Smooth muscle cell (in vitro differentiated cells): ENCODE data around the gene CKMT2. TPM values are rescaled to one million over a fixed set of nuclear protein-coding genes. Genes with fewer than 3 reads are reported as not detected.

Experiments used
- DNase-seq: peaks from one replicate; lab custom pipeline; 2025; ENCODE audit not compliant: unreplicated experiment; lab: John Stamatoyannopoulos, UW
- H2AFZ ChIP-seq: fragments of 200-600 bp; sonication (generic); 2 replicates; pipeline ENCODE4 v1.6.0; 2016; ENCODE audit warnings: antibody characterized with exemption, low read depth, mild to moderate bottlenecking
- H3F3A ChIP-seq: fragments of 200-600 bp; sonication (generic); 2 replicates; pipeline ENCODE4 v1.6.0; 2017; ENCODE audit warnings: antibody characterized with exemption, low read depth
- H3K27ac ChIP-seq: fragments of 200-600 bp; sonication (generic); 2 replicates; pipeline ENCODE4 v1.5.1; 2016; ENCODE audit warnings: low read depth, mild to moderate bottlenecking
- H3K27me3 ChIP-seq: fragments of 200-600 bp; sonication (generic); 2 replicates; pipeline ENCODE4 v1.6.1; 2016; ENCODE audit warnings: low read depth, mild to moderate bottlenecking
- H3K36me3 ChIP-seq: fragments of 200-600 bp; sonication (generic); 2 replicates; pipeline ENCODE4 v1.5.1; 2016; ENCODE audit warnings: low read depth
- H3K4me1 ChIP-seq: fragments of 200-600 bp; sonication (generic); 2 replicates; pipeline ENCODE4 v1.5.1; 2016; ENCODE audit warnings: low read depth
- H3K4me2 ChIP-seq: fragments of 200-600 bp; sonication (generic); 2 replicates; pipeline ENCODE4 v1.6.0; 2016; ENCODE audit warnings: mild to moderate bottlenecking
- H3K4me3 ChIP-seq: fragments of 200-600 bp; sonication (generic); 2 replicates; pipeline ENCODE4 v1.5.1; 2016; ENCODE audit warnings: mild to moderate bottlenecking
- H3K79me2 ChIP-seq: fragments of 200-600 bp; sonication (generic); 2 replicates; pipeline ENCODE4 v1.6.0; 2016; ENCODE audit warnings: low read depth, mild to moderate bottlenecking
- H3K9ac ChIP-seq: fragments of 200-600 bp; sonication (generic); 2 replicates; pipeline ENCODE4 v1.6.0; 2016; ENCODE audit warnings: low read depth
- H3K9me3 ChIP-seq: fragments of 200-600 bp; sonication (generic); replicated peaks from 2 replicates; pipeline ENCODE4 v1.5.1; 2016; ENCODE audit warnings: low read depth
- H4K20me1 ChIP-seq: fragments of 200-600 bp; sonication (generic); 2 replicates; pipeline ENCODE4 v1.6.0; 2016; ENCODE audit warnings: low read depth
- WGBS: methylation state at CpG from one replicate; pipeline ENCODE4 v1.1.7; 2016; ENCODE audit warnings: low lambda C conversion rate; 5-methylcytosine and 5-hydroxymethylcytosine counted together
- polyA plus RNA-seq: library from polyadenylated mRNA; unstranded; fragments of >200 nt; fragmentation: Nextera tagmentation; extraction: Ambion mirVana; gene quantifications from 2 replicates; pipeline ENCODE4 v1.2.1, GENCODE V29; 2016
- total RNA-seq: library from RNA; depleted of rRNA; stranded (reverse); fragments of >200 nt; gene quantifications from 2 replicates; pipeline ENCODE4 v1.2.3, GENCODE V29; 2014
- TF ChIP-seq, protein P1 (sequence below): fragments of 200-600 bp; sonication (generic); IDR thresholded peaks from 2 replicates; pipeline ENCODE4 v1.5.1; 2017; ENCODE audit warnings: borderline replicate concordance, mild to moderate bottlenecking, antibody characterized with exemption; ENCODE audit not compliant: insufficient read depth, poor library complexity, severe bottlenecking

Gene CKMT2
- total and polyA plus RNA-seq, 2 experiments from 2014 or later: 1.5 TPM; not detected in 1

DNA sequence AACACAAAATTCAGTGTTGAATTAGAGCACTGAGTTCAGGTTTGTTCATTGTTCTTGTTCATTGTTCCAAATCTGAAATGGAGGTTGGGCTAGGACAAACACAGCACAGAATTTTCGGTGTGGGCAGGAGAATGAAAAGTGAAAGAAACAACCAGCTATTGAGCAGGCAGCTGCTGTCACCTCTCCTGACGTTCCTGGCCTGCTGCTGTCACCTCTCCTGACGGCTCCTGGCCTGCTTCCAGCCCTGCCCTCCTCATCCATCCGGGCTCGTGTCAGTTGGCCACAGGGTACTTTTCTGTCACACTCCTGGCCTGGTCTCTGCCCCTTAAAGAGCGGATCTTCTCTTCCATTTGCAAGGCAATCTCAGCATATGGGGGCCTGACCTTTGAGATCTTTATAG is 45.2 kb upstream of the CKMT2 start:
- Histone ChIP-seq H3K79me2 (no peaks in the 10 kb centered on the region), H3K27me3 (no peaks in the 10 kb centered on the region), H2AFZ (no peak overlapping the region), H3K36me3 (no peaks in the 10 kb centered on the region), H3K4me3 (no peak overlapping the region), H3K4me1 (no peaks in the 10 kb centered on the region), H3K9me3 (no peaks in the 10 kb centered on the region), H3K27ac (no peak overlapping the region), H3K4me2 (no peak overlapping the region), H4K20me1 (no peaks in the 10 kb centered on the region), H3F3A (peaks cover 8% of the 10 kb centered on the region), H3K9ac (no peak overlapping the region)
- no peak for DNase-seq
- TF ChIP-seq, protein P1, sequence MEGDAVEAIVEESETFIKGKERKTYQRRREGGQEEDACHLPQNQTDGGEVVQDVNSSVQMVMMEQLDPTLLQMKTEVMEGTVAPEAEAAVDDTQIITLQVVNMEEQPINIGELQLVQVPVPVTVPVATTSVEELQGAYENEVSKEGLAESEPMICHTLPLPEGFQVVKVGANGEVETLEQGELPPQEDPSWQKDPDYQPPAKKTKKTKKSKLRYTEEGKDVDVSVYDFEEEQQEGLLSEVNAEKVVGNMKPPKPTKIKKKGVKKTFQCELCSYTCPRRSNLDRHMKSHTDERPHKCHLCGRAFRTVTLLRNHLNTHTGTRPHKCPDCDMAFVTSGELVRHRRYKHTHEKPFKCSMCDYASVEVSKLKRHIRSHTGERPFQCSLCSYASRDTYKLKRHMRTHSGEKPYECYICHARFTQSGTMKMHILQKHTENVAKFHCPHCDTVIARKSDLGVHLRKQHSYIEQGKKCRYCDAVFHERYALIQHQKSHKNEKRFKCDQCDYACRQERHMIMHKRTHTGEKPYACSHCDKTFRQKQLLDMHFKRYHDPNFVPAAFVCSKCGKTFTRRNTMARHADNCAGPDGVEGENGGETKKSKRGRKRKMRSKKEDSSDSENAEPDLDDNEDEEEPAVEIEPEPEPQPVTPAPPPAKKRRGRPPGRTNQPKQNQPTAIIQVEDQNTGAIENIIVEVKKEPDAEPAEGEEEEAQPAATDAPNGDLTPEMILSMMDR: no peak
- 74% methylated on average over 6 of the region's 6 CpGs for WGBS

DNA sequence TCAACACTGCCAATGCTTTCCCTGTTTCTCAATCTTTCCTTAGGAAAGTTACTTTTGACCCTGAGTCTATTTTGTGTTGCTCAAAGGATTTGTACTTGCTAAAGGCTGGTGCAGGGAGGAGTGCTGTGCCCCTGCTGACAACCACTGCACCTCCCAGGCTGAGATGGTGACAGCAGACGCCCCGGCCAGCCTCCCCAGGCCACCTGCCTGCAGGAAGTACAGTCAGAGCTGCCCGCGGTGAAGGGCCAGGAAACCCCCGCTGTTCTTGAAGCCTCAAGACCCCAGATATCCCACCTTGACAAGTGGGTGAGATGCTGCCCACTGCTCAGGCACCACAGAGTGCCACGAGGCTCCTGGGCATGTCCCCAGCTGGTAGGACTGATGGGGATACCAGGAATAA is 44.2 kb upstream of the CKMT2 start:
- DNase-seq: no peak
- WGBS: 88% methylated on average over 6 of the region's 6 CpGs

DNA sequence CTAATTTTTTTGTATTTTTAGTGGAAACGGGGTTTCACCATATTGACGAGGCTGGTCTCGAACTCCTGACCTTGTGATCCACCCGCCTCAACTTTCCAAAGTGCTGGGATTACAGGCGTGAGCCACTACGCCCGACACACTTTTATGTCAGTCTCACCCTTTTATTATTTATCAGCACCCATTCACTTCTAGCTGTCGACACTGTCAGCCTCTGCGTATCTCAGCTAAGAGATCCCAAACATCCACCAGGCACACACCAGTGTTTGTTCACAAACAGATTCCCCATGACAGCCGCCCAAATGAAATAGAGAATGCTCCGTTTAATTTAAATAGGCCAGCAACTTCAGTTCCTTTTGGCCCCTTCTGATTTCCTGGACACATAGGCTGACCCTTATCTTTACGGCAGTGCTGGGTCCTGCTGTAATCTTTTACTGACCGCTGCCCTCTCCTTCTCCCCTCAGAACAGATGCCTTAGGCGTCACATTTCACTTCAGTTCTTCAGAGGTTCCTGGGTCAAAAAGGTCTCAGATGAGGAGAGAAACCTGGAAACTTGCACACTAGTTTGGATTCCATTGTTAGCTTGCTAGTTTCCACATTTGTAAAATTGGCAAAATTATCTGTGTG is 43.1 kb upstream of the CKMT2 start:
- no peaks in the 10 kb centered on the region for H4K20me1 ChIP-seq
- no peaks in the 10 kb centered on the region for H3K36me3 ChIP-seq
- peak overlapping the region; percentile 29 for H3K4me2 ChIP-seq
- no peak overlapping the region for H2AFZ ChIP-seq
- TF ChIP-seq, protein P1: no peak
- H3K4me1 ChIP-seq: no peaks in the 10 kb centered on the region
- no peak overlapping the region for H3K9ac ChIP-seq
- H3K27ac ChIP-seq: peak overlapping the region; percentile 24
- H3F3A ChIP-seq: no peaks in the 10 kb centered on the region
- 31% methylated on average over 14 of the region's 14 CpGs for WGBS
- H3K4me3 ChIP-seq: no peak overlapping the region
- no peak for DNase-seq
- H3K79me2 ChIP-seq: no peaks in the 10 kb centered on the region
- H3K9me3 ChIP-seq: no peaks in the 10 kb centered on the region
- H3K27me3 ChIP-seq: no peaks in the 10 kb centered on the region

More for the DNA sequence above, 44.2 kb upstream of the CKMT2 start:
- H4K20me1 ChIP-seq: no peaks in the 10 kb centered on the region
- no peak overlapping the region for H3K27ac ChIP-seq
- TF ChIP-seq, protein P1: no peak
- no peaks in the 10 kb centered on the region for H3K36me3 ChIP-seq
- no peaks in the 10 kb centered on the region for H3K9me3 ChIP-seq
- no peak overlapping the region for H3K4me2 ChIP-seq
- no peaks in the 10 kb centered on the region for H3K79me2 ChIP-seq
- no peak overlapping the region for H2AFZ ChIP-seq
- H3K9ac ChIP-seq: no peak overlapping the region
- no peaks in the 10 kb centered on the region for H3F3A ChIP-seq
- no peaks in the 10 kb centered on the region for H3K27me3 ChIP-seq
- no peak overlapping the region for H3K4me3 ChIP-seq
- no peaks in the 10 kb centered on the region for H3K4me1 ChIP-seq
